Gastroesophageal sphincter (tissue), 3 donors: ENCODE data around the gene G6PD.

ENCODE experiments used
- CTCF ChIP-seq, 4 experiments: fragments of 200-600 bp in 2 of 4; fragments of 450-650 bp in 2 of 4; sonication (generic) in 1 of 4; IDR thresholded peaks; one replicate each; pipeline ENCODE4 v1.5.1; 2017 to 2019; ENCODE audit warnings: antibody characterized with exemption in 4 of 4, mild to moderate bottlenecking in 2 of 4, moderate library complexity in 2 of 4
- POLR2A ChIP-seq, 2 donors: fragments of 450-650 bp; IDR thresholded peaks; one replicate each; pipeline ENCODE4 v1.6.1; 2017; ENCODE audit warnings: antibody characterized with exemption in 2 of 2, mild to moderate bottlenecking in 2 of 2, moderate library complexity in 1 of 2
- POLR2AphosphoS5 ChIP-seq: sonication (generic); formaldehyde crosslinking; IDR thresholded peaks from one replicate; pipeline ENCODE4 v1.6.1; 2017; ENCODE audit warnings: antibody characterized with exemption

- TF ChIP-seq CTCF (IDR thresholded peaks at IDR 0.05) (no peak), POLR2AphosphoS5 (no peak), POLR2A (IDR thresholded peaks at IDR 0.05) (no peak)
Measured at GRCh38 chrX:154532690-154533089, 14.0 kb downstream of the G6PD start.
